ENCODE measurements around the gene THSD4.

GRCh38 chr15:71094137-71094536 lies 21.1 kb upstream of the THSD4 start:
- TF ChIP-seq CTCF (conservative IDR thresholded peaks at IDR 0.05; ENCODE audit: low read length) (no peak), EZH2phosphoT487 (IDR thresholded peaks at IDR 0.05; ENCODE audit: borderline replicate concordance, low read depth, low read length) (no peak)
